Tibial nerve (tissue), 4 donors: ENCODE data around the gene TPSG1.
"Not testable (repeated sequence)": the region's sequence is repeated elsewhere in the genome, so short reads cannot be mapped to it uniquely, and the experiment has no call there.

Experiments
- EP300 ChIP-seq, 2 donors: sonication (generic); formaldehyde crosslinking; IDR thresholded peaks; one replicate each; pipeline ENCODE4 v1.6.1; 2017; ENCODE audit warnings: antibody characterized with exemption in 2 of 2, mild to moderate bottlenecking in 1 of 2
- POLR2A ChIP-seq, 2 donors: fragments of 450-650 bp; IDR thresholded peaks; one replicate each; pipeline ENCODE4 v1.6.1; 2017; ENCODE audit warnings: antibody characterized with exemption in 2 of 2, mild to moderate bottlenecking in 2 of 2, moderate library complexity in 2 of 2
- TF ChIP-seq, protein P1 (sequence below), 5 experiments: fragments of 200-600 bp in 3 of 5; fragments of 450-650 bp in 2 of 5; sonication (generic) in 3 of 5; IDR thresholded peaks; one replicate each; pipeline ENCODE4 v1.5.1; 2016 to 2019; ENCODE audit warnings: antibody characterized with exemption in 5 of 5, mild to moderate bottlenecking in 3 of 5, moderate library complexity in 2 of 5

DNA sequence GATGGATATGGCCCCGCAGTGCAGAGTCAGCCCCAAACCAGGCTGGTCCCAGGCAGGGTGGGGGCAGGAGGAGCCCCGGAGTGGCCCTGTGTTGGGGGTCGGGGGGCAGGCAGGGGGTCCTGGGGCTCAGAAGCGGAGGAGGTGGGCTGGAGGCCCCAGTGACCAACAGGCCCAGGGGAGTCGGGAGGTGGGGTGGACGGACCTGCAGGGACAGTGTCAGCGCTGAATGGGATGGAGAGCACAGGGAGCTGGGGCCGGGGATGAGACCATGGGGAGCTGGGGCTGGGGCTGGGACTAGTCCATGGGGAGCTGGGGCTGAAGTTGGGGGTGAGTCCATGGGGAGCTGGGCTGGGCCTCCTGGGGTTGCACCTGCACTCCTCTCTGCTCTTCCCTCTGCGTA, 14.5 kb upstream of the TPSG1 start:
- not testable (repeated sequence) for TF ChIP-seq POLR2A, EP300 (IDR thresholded peaks at IDR 0.05)
- TF ChIP-seq, protein P1, sequence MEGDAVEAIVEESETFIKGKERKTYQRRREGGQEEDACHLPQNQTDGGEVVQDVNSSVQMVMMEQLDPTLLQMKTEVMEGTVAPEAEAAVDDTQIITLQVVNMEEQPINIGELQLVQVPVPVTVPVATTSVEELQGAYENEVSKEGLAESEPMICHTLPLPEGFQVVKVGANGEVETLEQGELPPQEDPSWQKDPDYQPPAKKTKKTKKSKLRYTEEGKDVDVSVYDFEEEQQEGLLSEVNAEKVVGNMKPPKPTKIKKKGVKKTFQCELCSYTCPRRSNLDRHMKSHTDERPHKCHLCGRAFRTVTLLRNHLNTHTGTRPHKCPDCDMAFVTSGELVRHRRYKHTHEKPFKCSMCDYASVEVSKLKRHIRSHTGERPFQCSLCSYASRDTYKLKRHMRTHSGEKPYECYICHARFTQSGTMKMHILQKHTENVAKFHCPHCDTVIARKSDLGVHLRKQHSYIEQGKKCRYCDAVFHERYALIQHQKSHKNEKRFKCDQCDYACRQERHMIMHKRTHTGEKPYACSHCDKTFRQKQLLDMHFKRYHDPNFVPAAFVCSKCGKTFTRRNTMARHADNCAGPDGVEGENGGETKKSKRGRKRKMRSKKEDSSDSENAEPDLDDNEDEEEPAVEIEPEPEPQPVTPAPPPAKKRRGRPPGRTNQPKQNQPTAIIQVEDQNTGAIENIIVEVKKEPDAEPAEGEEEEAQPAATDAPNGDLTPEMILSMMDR (IDR thresholded peaks at IDR 0.05) = not testable (repeated sequence)
